ENCODE results near the gene ABLIM2.

DNA sequence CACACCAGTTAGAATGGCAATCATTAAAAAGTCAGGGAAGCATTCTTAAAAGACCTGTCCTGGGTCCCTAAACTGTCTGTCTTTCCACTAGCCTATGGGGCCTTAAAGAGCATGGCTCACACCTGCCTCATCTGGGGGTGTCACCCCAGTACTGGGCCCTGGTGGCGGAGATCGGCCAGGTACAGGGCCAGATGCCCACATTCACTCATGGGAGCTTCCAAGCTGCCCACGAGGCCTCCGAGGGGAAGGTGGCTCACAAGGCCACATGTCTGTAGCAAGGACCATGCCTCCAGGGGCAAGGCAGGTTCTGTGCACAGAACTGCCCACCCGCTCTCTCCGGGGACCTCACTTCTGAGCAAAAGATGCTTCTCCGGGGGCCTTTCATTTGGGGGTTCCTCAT is 163.5 kb downstream of the ABLIM2 start:
- TF ChIP-seq RARB (CRISPR knock-in tag; IDR thresholded peaks at IDR 0.05), result no peak
- TF ChIP-seq ZNF70 (CRISPR knock-in tag; IDR thresholded peaks at IDR 0.05), result no peak
- TF ChIP-seq PATZ1 (CRISPR knock-in tag; IDR thresholded peaks at IDR 0.05; ENCODE audit: borderline replicate concordance), result no peak
- TF ChIP-seq, protein P1, sequence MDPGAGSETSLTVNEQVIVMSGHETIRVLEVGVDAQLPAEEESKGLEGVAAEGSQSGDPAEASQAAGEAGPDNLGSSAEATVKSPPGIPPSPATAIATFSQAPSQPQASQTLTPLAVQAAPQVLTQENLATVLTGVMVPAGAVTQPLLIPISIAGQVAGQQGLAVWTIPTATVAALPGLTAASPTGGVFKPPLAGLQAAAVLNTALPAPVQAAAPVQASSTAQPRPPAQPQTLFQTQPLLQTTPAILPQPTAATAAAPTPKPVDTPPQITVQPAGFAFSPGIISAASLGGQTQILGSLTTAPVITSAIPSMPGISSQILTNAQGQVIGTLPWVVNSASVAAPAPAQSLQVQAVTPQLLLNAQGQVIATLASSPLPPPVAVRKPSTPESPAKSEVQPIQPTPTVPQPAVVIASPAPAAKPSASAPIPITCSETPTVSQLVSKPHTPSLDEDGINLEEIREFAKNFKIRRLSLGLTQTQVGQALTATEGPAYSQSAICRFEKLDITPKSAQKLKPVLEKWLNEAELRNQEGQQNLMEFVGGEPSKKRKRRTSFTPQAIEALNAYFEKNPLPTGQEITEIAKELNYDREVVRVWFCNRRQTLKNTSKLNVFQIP (CRISPR knock-in tag; IDR thresholded peaks at IDR 0.05; ENCODE audit: borderline replicate concordance, low read depth), result no peak
- no peak for TF ChIP-seq ESRRG (CRISPR knock-in tag; IDR thresholded peaks at IDR 0.05)
- no peak for TF ChIP-seq ARNTL (CRISPR knock-in tag; IDR thresholded peaks at IDR 0.05; ENCODE audit: borderline replicate concordance, low read depth)
- no peak for TF ChIP-seq TCF4 (CRISPR knock-in tag; IDR thresholded peaks at IDR 0.05; ENCODE audit: borderline replicate concordance)
- no peak for TF ChIP-seq PPARA (CRISPR knock-in tag; IDR thresholded peaks at IDR 0.05; ENCODE audit: borderline replicate concordance)

Data from SK-N-SH treated with all-trans-retinoic acid at 6 μM for 48 hours (cell line).